KOPT-K1 (cell line): ENCODE results near the gene TMCC1.
"Not testable (repeated sequence)": the region's sequence is repeated elsewhere in the genome, so short reads cannot be mapped to it uniquely, and the experiment has no call there.

Experiments
- H3K27ac ChIP-seq: fragments of 200-600 bp; sonication (generic); 2 replicates; pipeline ENCODE4 v1.5.1; 2016; ENCODE audit warnings: antibody characterized with exemption, mild to moderate bottlenecking, low read depth, low read length; ENCODE audit not compliant: poor library complexity, severe bottlenecking
- H3K36me3 ChIP-seq: fragments of 200-600 bp; sonication (generic); 2 replicates; pipeline ENCODE4 v1.5.1; 2017; ENCODE audit warnings: antibody characterized with exemption, mild to moderate bottlenecking, low read length, moderate library complexity; ENCODE audit not compliant: insufficient read depth
- H3K9me3 ChIP-seq: fragments of 200-600 bp; sonication (generic); 2 replicates; pipeline ENCODE4 v1.5.1; 2017; ENCODE audit warnings: antibody characterized with exemption, low read length, mild to moderate bottlenecking; ENCODE audit not compliant: insufficient read depth, poor library complexity, severe bottlenecking

TMCC1 gene

GRCh38 chr3:129793942-129794310 is 99.6 kb downstream of the TMCC1 start:
- Histone ChIP-seq H3K36me3 (no peaks in the 10 kb centered on the region), H3K27ac (no peak overlapping the region), H3K9me3 (no peaks in the 10 kb centered on the region)

DNA sequence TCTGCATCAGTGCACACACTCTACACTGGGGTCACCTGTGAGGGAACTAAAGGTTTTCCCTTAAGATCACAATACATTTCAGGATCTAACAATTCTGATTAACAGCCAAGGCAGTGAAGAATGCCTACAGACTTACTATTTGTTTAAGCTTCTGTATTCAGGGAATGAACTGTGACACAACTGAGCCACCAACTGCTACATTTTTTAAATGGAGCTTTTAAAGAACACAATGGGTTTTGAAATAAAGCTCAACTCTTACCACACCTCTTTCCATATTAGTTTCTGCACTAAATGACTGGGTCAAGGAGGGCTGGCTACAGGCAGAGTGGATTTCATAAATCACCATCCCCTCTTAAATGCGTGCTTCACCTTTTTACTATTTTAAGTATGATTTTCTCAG is 100.2 kb downstream of the TMCC1 start:
- Histone ChIP-seq H3K36me3 (no peaks in the 10 kb centered on the region), H3K27ac (no peak overlapping the region), H3K9me3 (no peaks in the 10 kb centered on the region)

- no peak overlapping the region for H3K27ac ChIP-seq
- H3K36me3 ChIP-seq, result no peaks in the 10 kb centered on the region
- no peaks in the 10 kb centered on the region for H3K9me3 ChIP-seq
Measured at GRCh38 chr3:129783470-129783869, 110.0 kb downstream of the TMCC1 start.

DNA sequence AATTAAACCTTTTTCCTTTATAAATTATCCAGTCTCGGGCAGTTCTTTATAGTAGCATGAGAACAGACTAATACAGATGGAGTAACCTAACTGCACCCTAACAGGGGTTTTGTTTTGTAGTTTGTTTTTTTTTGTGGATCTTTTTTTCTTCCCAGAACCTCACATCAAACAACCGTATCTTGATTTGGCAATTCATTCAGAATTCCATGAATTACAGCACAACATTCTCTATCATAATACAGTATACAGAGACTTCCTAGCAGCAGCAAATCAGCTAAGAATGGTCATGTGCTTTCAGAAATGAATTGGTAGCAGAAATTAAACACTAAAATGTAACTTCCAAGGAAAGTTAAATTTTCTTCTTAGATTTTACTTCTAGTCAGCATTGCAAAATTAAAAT is 114.6 kb downstream of the TMCC1 start:
- no peak overlapping the region for H3K27ac ChIP-seq
- no peaks in the 10 kb centered on the region for H3K9me3 ChIP-seq
- H3K36me3 ChIP-seq, result no peaks in the 10 kb centered on the region

- Histone ChIP-seq H3K27ac (no peak overlapping the region), H3K36me3 (no peaks in the 10 kb centered on the region), H3K9me3 (no peaks in the 10 kb centered on the region)
Measured at GRCh38 chr3:129777806-129778205, 115.7 kb downstream of the TMCC1 start.

DNA sequence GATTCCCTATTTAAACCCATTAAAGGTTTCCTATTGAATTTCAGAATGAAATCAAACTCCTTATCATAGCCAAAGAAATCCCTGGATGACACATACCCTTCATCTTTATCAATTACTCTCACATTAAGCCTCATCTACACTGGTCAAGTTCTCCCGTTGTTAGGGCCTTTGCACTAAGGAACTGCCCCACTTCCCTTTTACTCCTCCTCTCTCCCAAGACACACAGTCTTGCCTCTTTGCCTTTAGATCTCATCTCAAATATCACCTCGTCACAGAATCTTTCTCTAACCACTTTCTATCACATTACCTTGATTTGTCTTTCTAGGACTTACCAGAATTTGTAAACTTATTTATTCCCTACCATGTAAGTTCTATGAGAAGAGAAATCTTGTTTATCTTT is 117.6 kb downstream of the TMCC1 start:
- H3K9me3 ChIP-seq, result no peaks in the 10 kb centered on the region
- no peaks in the 10 kb centered on the region for H3K36me3 ChIP-seq
- H3K27ac ChIP-seq, result no peak overlapping the region

GRCh38 chr3:129773691-129774663 is 119.5 kb downstream of the TMCC1 start:
- Histone ChIP-seq H3K27ac (no peak overlapping the region), H3K9me3 (no peaks in the 10 kb centered on the region)

DNA sequence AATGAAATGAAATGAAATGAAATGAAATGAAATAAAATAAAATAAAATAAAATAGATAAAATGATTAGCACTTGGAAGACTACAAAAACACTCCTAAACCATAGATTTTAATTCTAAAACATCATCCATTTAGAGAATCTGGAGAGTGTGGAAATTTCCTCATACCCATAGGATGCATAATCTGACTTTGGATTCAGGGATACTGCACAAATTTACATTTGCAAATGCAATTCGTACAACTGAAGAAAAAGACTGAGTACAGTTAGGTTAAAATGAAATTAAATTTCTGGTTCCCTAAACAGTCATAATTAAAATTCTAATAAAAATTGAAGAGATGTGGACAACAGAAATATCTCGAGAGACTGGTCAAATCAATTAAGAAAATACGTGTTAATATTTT is 122.9 kb downstream of the TMCC1 start:
- no peaks in the 10 kb centered on the region for H3K36me3 ChIP-seq
- no peaks in the 10 kb centered on the region for H3K9me3 ChIP-seq
- no peak overlapping the region for H3K27ac ChIP-seq

More at GRCh38 chr3:129773691-129774663, 119.5 kb downstream of the TMCC1 start:
- H3K36me3 ChIP-seq, result no peaks in the 10 kb centered on the region

- Histone ChIP-seq H3K9me3 (no peaks in the 10 kb centered on the region), H3K36me3 (no peaks in the 10 kb centered on the region), H3K27ac (no peak overlapping the region)
Measured at GRCh38 chr3:129769616-129770015, 123.9 kb downstream of the TMCC1 start.

GRCh38 chr3:129768728-129769127 is 124.8 kb downstream of the TMCC1 start:
- Histone ChIP-seq H3K27ac (no peak overlapping the region), H3K36me3 (no peaks in the 10 kb centered on the region), H3K9me3 (no peaks in the 10 kb centered on the region)

GRCh38 chr3:129766135-129766534 is 127.4 kb downstream of the TMCC1 start:
- Histone ChIP-seq H3K27ac (no peak overlapping the region), H3K36me3 (no peaks in the 10 kb centered on the region), H3K9me3 (no peaks in the 10 kb centered on the region)

DNA sequence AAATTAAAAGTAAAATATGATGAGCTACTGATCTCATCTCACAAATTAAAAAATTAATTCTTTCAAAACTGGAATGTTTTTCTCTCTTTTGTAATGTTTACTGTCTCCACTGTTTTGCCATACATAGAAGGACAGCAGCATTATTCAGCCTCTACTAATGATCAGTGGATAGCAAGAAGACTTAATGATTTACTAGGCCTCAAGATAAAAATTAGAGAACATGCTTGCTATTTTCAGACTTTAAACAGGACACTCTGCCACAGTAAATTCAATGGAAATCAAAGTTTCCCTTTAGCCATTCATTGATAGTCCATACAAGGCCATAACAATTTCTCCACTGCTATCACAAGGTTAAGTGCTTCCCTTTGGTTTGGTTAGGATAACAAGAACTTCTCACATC is 129.4 kb downstream of the TMCC1 start:
- no peaks in the 10 kb centered on the region for H3K36me3 ChIP-seq
- H3K9me3 ChIP-seq, result no peaks in the 10 kb centered on the region
- H3K27ac ChIP-seq, result no peak overlapping the region

DNA sequence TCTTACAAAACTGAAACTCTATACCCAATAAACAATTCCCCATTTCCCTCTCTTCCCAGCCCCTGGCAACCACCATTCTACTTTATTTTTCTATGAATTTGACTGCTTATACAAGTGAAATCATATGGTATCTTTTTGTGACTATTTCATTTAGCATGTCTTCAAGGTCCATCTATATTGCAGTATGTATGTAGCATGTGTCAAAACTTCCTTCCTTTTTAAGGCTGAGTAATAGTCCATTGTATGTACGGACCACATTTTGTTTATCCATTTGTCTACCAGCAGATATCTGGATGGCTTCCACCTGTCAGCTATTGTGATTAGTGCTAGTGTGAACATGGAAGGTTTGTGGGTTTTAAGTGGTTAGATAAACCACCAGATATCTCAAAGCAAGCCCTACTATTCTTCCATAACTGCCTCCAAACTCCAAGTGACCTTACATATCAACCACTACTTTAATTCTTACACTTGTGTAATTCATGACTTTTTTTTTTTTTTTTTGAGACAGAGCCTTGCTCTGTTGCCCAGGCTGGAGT is 134.7 kb downstream of the TMCC1 start:
- Histone ChIP-seq H3K27ac (no peak overlapping the region), H3K9me3 (no peaks in the 10 kb centered on the region), H3K36me3 (no peaks in the 10 kb centered on the region)

DNA sequence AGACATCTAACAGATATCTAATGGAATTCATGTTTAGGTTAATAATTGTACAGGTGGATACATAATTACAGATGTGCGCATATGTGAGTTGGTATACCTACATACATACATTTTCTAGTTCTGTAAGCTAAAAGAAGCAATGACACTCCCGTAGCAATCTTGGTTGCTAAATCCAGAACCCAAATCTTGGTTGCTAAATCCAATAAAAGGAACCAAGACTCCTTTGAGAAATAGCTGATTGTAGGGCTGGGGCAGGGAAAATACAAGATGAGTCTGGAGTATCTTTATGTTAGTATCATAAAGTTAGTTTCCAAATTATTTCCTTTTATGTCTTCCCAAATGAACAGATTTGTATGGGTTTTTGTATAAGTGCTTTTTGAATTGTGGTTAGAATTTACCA is 135.2 kb downstream of the TMCC1 start:
- Histone ChIP-seq H3K36me3 (no peaks in the 10 kb centered on the region), H3K9me3 (peaks cover 5% of the 10 kb centered on the region), H3K27ac (no peak overlapping the region)

DNA sequence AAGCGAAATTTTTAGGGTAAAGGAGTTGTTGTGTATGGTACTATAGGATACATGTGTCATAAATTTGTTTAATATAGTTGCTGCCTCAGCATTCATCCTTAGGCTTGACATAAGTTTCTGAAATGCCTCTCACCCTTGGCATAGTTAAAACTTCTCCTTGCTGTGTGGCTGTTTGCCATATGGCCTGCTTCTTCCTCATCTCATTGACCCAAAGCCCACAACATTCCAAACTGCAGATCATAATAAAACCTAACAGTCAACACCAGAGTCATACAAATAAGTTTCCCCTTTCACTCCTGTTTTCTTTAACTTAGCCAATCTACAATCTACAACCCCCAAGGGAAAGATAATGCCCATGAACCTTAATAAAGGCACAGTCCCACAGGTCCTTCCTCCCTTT is 136.6 kb downstream of the TMCC1 start:
- no peaks in the 10 kb centered on the region for H3K36me3 ChIP-seq
- H3K27ac ChIP-seq, result no peak overlapping the region
- H3K9me3 ChIP-seq, result peaks cover 16% of the 10 kb centered on the region

DNA sequence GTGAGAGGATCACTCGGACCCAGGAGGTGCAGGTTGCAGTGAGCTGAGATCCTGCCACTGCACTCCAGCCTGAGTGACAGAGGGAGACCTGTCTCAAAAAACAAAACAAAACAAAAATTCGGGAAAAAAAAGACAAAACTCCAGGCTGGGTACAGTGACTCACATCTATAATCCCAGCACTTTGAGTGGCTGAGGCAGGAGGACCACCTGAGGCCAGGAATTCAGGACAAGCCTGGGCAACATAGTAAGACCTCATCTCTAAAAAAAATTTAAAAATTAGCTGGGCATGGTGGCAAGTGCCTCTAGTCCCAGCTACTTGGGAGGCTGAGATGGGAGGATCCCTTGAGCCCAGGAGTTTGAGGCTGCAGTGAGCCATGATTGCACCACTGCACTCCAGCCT is 142.4 kb downstream of the TMCC1 start:
- peaks cover 16% of the 10 kb centered on the region for H3K9me3 ChIP-seq
- H3K36me3 ChIP-seq, H3K27ac ChIP-seq: not testable (repeated sequence)
